ENCODE results near the gene SHF.

GRCh38 chr15:45221053-45221599 is 33.4 kb upstream of the SHF start:
- TF ChIP-seq EZH2 (IDR thresholded peaks at IDR 0.05; ENCODE audit: borderline replicate concordance, low read depth, low read length, severe bottlenecking) (no peak), CTCF (IDR thresholded peaks at IDR 0.05; ENCODE audit: borderline replicate concordance, extremely low read depth, low read length, poor library complexity, severe bottlenecking) (no peak)

All from DND-41 (cell line).